Gastroesophageal sphincter (tissue), 3 donors: ENCODE results near the gene CHRND.

Experiments used
- CTCF ChIP-seq, 4 experiments: fragments of 200-600 bp in 2 of 4; fragments of 450-650 bp in 2 of 4; sonication (generic) in 1 of 4; IDR thresholded peaks; one replicate each; pipeline ENCODE4 v1.5.1; 2017 to 2019; ENCODE audit warnings: antibody characterized with exemption in 4 of 4, mild to moderate bottlenecking in 2 of 4, moderate library complexity in 2 of 4
- EP300 ChIP-seq: sonication (generic); formaldehyde crosslinking; IDR thresholded peaks from one replicate; pipeline ENCODE4 v1.6.1; 2017; ENCODE audit warnings: antibody characterized with exemption, mild to moderate bottlenecking
- POLR2A ChIP-seq, 2 donors: fragments of 450-650 bp; IDR thresholded peaks; one replicate each; pipeline ENCODE4 v1.6.1; 2017; ENCODE audit warnings: antibody characterized with exemption in 2 of 2, mild to moderate bottlenecking in 2 of 2, moderate library complexity in 1 of 2
- POLR2AphosphoS5 ChIP-seq: sonication (generic); formaldehyde crosslinking; IDR thresholded peaks from one replicate; pipeline ENCODE4 v1.6.1; 2017; ENCODE audit warnings: antibody characterized with exemption

GRCh38 chr2:232525199-232525598, 761 bp upstream of the CHRND start:
- no peak for TF ChIP-seq CTCF (IDR thresholded peaks at IDR 0.05)
- TF ChIP-seq POLR2A (IDR thresholded peaks at IDR 0.05) = no peak
- TF ChIP-seq POLR2AphosphoS5 = no peak
- TF ChIP-seq EP300 = no peak
